ENCODE results near the gene HOXA10.

GRCh38 chr7:27171637-27172314, 2.3 kb downstream of the HOXA10 start:
- TF ChIP-seq, protein P1, sequence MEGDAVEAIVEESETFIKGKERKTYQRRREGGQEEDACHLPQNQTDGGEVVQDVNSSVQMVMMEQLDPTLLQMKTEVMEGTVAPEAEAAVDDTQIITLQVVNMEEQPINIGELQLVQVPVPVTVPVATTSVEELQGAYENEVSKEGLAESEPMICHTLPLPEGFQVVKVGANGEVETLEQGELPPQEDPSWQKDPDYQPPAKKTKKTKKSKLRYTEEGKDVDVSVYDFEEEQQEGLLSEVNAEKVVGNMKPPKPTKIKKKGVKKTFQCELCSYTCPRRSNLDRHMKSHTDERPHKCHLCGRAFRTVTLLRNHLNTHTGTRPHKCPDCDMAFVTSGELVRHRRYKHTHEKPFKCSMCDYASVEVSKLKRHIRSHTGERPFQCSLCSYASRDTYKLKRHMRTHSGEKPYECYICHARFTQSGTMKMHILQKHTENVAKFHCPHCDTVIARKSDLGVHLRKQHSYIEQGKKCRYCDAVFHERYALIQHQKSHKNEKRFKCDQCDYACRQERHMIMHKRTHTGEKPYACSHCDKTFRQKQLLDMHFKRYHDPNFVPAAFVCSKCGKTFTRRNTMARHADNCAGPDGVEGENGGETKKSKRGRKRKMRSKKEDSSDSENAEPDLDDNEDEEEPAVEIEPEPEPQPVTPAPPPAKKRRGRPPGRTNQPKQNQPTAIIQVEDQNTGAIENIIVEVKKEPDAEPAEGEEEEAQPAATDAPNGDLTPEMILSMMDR (IDR thresholded peaks at IDR 0.05; ENCODE audit: poor library complexity), result no peak
- TF ChIP-seq EZH2 (IDR thresholded peaks at IDR 0.05; ENCODE audit: borderline replicate concordance), result no peak
